Measurements from ENCODE around the gene SPNS2.

SPNS2 gene

GRCh38 chr17:4505187-4505586 lies 6.5 kb downstream of the SPNS2 start:
- no peak for ATAC-seq

GRCh38 chr17:4506175-4506813 lies 7.6 kb downstream of the SPNS2 start:
- no peak for ATAC-seq
- TF ChIP-seq, protein P1, sequence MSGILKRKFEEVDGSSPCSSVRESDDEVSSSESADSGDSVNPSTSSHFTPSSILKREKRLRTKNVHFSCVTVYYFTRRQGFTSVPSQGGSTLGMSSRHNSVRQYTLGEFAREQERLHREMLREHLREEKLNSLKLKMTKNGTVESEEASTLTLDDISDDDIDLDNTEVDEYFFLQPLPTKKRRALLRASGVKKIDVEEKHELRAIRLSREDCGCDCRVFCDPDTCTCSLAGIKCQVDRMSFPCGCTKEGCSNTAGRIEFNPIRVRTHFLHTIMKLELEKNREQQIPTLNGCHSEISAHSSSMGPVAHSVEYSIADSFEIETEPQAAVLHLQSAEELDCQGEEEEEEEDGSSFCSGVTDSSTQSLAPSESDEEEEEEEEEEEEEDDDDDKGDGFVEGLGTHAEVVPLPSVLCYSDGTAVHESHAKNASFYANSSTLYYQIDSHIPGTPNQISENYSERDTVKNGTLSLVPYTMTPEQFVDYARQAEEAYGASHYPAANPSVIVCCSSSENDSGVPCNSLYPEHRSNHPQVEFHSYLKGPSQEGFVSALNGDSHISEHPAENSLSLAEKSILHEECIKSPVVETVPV (CRISPR knock-in tag; IDR thresholded peaks at IDR 0.05), result no peak

More at GRCh38 chr17:4505187-4505586, 6.5 kb downstream of the SPNS2 start:
- no peak for TF ChIP-seq ZNF565 (CRISPR knock-in tag; conservative IDR thresholded peaks at IDR 0.05; ENCODE audit: low read depth)
- TF ChIP-seq ARNTL (CRISPR knock-in tag; IDR thresholded peaks at IDR 0.05; ENCODE audit: borderline replicate concordance, low read depth), result no peak
- TF ChIP-seq, protein P1 (CRISPR knock-in tag; IDR thresholded peaks at IDR 0.05), result no peak
- no peak for TF ChIP-seq ISL1 (CRISPR knock-in tag; IDR thresholded peaks at IDR 0.05)
- no peak for TF ChIP-seq SNAI2 (CRISPR knock-in tag; IDR thresholded peaks at IDR 0.05)
- TF ChIP-seq, protein P2, sequence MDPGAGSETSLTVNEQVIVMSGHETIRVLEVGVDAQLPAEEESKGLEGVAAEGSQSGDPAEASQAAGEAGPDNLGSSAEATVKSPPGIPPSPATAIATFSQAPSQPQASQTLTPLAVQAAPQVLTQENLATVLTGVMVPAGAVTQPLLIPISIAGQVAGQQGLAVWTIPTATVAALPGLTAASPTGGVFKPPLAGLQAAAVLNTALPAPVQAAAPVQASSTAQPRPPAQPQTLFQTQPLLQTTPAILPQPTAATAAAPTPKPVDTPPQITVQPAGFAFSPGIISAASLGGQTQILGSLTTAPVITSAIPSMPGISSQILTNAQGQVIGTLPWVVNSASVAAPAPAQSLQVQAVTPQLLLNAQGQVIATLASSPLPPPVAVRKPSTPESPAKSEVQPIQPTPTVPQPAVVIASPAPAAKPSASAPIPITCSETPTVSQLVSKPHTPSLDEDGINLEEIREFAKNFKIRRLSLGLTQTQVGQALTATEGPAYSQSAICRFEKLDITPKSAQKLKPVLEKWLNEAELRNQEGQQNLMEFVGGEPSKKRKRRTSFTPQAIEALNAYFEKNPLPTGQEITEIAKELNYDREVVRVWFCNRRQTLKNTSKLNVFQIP (CRISPR knock-in tag; IDR thresholded peaks at IDR 0.05; ENCODE audit: borderline replicate concordance, low read depth), result no peak
- TF ChIP-seq CREB5 (CRISPR knock-in tag; IDR thresholded peaks at IDR 0.05; ENCODE audit: low read depth), result no peak
- TF ChIP-seq PPARA (CRISPR knock-in tag; IDR thresholded peaks at IDR 0.05; ENCODE audit: borderline replicate concordance), result no peak
- TF ChIP-seq BACH2 (CRISPR knock-in tag; IDR thresholded peaks at IDR 0.05; ENCODE audit: borderline replicate concordance), result no peak
- TF ChIP-seq ZC3H10 (CRISPR knock-in tag; IDR thresholded peaks at IDR 0.05), result no peak
- no peak for TF ChIP-seq ZFP3 (CRISPR knock-in tag; IDR thresholded peaks at IDR 0.05)
- no peak for TF ChIP-seq TCF4 (CRISPR knock-in tag; IDR thresholded peaks at IDR 0.05; ENCODE audit: borderline replicate concordance)
- TF ChIP-seq GLIS3 (CRISPR knock-in tag; IDR thresholded peaks at IDR 0.05), result no peak
- TF ChIP-seq OSR1 (CRISPR knock-in tag; IDR thresholded peaks at IDR 0.05), result no peak
- TF ChIP-seq TOX (CRISPR knock-in tag; IDR thresholded peaks at IDR 0.05; ENCODE audit: borderline replicate concordance), result no peak
- TF ChIP-seq TSHZ2 (CRISPR knock-in tag; IDR thresholded peaks at IDR 0.05), result no peak
- TF ChIP-seq, protein P3, sequence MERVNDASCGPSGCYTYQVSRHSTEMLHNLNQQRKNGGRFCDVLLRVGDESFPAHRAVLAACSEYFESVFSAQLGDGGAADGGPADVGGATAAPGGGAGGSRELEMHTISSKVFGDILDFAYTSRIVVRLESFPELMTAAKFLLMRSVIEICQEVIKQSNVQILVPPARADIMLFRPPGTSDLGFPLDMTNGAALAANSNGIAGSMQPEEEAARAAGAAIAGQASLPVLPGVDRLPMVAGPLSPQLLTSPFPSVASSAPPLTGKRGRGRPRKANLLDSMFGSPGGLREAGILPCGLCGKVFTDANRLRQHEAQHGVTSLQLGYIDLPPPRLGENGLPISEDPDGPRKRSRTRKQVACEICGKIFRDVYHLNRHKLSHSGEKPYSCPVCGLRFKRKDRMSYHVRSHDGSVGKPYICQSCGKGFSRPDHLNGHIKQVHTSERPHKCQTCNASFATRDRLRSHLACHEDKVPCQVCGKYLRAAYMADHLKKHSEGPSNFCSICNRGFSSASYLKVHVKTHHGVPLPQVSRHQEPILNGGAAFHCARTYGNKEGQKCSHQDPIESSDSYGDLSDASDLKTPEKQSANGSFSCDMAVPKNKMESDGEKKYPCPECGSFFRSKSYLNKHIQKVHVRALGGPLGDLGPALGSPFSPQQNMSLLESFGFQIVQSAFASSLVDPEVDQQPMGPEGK (CRISPR knock-in tag; IDR thresholded peaks at IDR 0.05; ENCODE audit: borderline replicate concordance), result no peak
- no peak for TF ChIP-seq ZNF70 (CRISPR knock-in tag; IDR thresholded peaks at IDR 0.05)
- TF ChIP-seq RARB (CRISPR knock-in tag; IDR thresholded peaks at IDR 0.05), result no peak

- ATAC-seq, result no peak
- TF ChIP-seq CREB5 (CRISPR knock-in tag; IDR thresholded peaks at IDR 0.05; ENCODE audit: low read depth) (no peak), ZNF8 (CRISPR knock-in tag; IDR thresholded peaks at IDR 0.05) (no peak), TCF4 (CRISPR knock-in tag; IDR thresholded peaks at IDR 0.05; ENCODE audit: borderline replicate concordance) (no peak), PPARA (CRISPR knock-in tag; IDR thresholded peaks at IDR 0.05; ENCODE audit: borderline replicate concordance) (no peak), TOX (CRISPR knock-in tag; IDR thresholded peaks at IDR 0.05; ENCODE audit: borderline replicate concordance) (no peak), GLIS3 (CRISPR knock-in tag; IDR thresholded peaks at IDR 0.05) (no peak), ZNF70 (CRISPR knock-in tag; IDR thresholded peaks at IDR 0.05) (no peak), ZNF565 (CRISPR knock-in tag; conservative IDR thresholded peaks at IDR 0.05; ENCODE audit: low read depth) (no peak), CSDC2 (CRISPR knock-in tag; IDR thresholded peaks at IDR 0.05) (no peak), ZFP3 (CRISPR knock-in tag; IDR thresholded peaks at IDR 0.05) (no peak)
- TF ChIP-seq, protein P1 (CRISPR knock-in tag; IDR thresholded peaks at IDR 0.05), result no peak
Measured at GRCh38 chr17:4506892-4507291, 8.2 kb downstream of the SPNS2 start.
